ENCODE data around the gene LSMEM2.

DNA sequence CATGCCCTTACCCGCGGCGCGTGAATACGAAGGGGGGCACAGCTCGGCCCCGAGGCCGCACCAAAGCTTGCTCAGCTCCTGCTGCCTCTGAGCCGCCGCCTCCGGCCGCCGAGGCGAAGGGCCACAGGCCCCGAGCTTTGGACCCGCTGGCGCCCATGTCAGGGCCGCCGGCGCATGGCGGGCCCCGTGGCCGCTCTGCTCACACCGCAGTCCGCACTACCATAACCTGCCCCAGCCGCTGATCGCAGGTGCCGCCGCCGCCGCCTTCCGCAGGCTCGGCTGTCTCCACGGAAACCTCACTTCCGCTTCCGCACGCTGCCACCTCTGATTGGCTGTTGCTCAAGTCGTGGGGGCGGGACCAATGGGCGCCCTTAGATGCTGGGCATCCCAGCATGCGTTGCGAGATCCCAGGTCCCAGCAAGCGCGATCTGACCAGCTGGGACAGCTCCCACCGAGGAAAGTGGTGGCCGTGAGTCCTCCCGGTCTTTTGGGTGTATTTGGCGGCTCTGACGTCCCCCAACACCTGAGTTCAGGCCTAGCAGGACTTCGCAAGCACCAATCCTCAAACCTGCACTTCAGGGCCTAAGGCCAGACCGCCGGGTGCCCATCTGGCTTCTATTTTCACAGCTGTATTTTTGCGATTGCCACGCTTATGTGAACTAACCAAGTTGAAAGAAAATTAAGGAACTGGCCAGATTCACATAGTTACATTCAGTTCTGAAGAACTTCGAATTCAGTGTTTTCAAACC, 49.2 kb downstream of the LSMEM2 start, which contains the start of gene TUSC2:
- no peak for TF ChIP-seq EZH2 (IDR thresholded peaks at IDR 0.05)
- TF ChIP-seq POLR2AphosphoS5 (IDR thresholded peaks at IDR 0.05; ENCODE audit: borderline replicate concordance, low read depth, low read length): peak; percentile 87
- no peak for TF ChIP-seq FOXP2 (optimal IDR thresholded peaks at IDR 0.05; ENCODE audit: control extremely low read depth, extremely low read length, insufficient read depth)

Measured in SK-N-MC (cell line).